Measurements from ENCODE around the gene CACNA1G.

CACNA1G gene

DNA sequence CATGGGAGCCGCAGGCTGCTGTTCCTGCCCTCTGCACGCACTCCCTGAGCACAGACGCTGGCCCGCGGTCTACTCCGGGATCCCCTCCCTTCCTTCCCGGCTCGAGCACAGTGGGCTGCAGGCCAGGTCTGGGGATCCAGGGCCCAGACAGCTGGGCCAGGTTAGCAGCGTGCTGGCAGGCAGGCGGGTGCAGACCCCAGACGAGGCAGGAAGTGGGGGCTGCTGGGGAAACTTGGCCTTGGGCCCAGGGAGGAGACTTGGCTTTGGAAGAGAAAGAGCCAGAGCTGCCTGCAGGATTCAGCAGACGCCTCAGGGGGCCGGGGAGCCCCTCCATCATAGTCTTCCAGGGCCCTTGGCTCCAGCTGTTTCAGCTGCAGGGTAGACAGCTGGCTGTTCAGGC is 44.0 kb downstream of the CACNA1G start:
- Histone ChIP-seq H3K9me2 (ENCODE audit: low read depth, low read length) (no peaks in the 10 kb centered on the region), H3K4me3 (ENCODE audit: low read depth, low read length, poor library complexity, severe bottlenecking) (no peak overlapping the region), H3K9ac (ENCODE audit: low read length) (no peak overlapping the region), H3K4me2 (ENCODE audit: low read length) (no peak overlapping the region), H3K9me3 (ENCODE audit: low read length) (no peaks in the 10 kb centered on the region), H2AFZ (ENCODE audit: low read length) (no peak overlapping the region), H3K36me3 (ENCODE audit: insufficient read depth, low read length) (no peaks in the 10 kb centered on the region), H3K27me3 (ENCODE audit: insufficient read depth, low read length) (no peaks in the 10 kb centered on the region; the same call in 1 of the 2 replicates), H3K79me2 (ENCODE audit: insufficient read depth, low read length) (no peaks in the 10 kb centered on the region), H3K4me1 (ENCODE audit: insufficient read depth, low read length, severe bottlenecking) (no peaks in the 10 kb centered on the region), H3F3A (ENCODE audit: insufficient read depth, low read length) (no peaks in the 10 kb centered on the region), H4K20me1 (ENCODE audit: insufficient read depth, low read length) (no peaks in the 10 kb centered on the region), H3K27ac (ENCODE audit: low read depth, low read length, poor library complexity, severe bottlenecking) (no peak overlapping the region)
- TF ChIP-seq, protein P1, sequence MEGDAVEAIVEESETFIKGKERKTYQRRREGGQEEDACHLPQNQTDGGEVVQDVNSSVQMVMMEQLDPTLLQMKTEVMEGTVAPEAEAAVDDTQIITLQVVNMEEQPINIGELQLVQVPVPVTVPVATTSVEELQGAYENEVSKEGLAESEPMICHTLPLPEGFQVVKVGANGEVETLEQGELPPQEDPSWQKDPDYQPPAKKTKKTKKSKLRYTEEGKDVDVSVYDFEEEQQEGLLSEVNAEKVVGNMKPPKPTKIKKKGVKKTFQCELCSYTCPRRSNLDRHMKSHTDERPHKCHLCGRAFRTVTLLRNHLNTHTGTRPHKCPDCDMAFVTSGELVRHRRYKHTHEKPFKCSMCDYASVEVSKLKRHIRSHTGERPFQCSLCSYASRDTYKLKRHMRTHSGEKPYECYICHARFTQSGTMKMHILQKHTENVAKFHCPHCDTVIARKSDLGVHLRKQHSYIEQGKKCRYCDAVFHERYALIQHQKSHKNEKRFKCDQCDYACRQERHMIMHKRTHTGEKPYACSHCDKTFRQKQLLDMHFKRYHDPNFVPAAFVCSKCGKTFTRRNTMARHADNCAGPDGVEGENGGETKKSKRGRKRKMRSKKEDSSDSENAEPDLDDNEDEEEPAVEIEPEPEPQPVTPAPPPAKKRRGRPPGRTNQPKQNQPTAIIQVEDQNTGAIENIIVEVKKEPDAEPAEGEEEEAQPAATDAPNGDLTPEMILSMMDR (IDR thresholded peaks at IDR 0.05; ENCODE audit: low read length), result no peak
- no peak for TF ChIP-seq EZH2 (IDR thresholded peaks at IDR 0.05; ENCODE audit: borderline replicate concordance, low read length)

- Histone ChIP-seq H3K4me1 (ENCODE audit: insufficient read depth, low read length, severe bottlenecking) (no peaks in the 10 kb centered on the region), H3K9me3 (ENCODE audit: low read length) (no peaks in the 10 kb centered on the region), H3K79me2 (ENCODE audit: insufficient read depth, low read length) (no peaks in the 10 kb centered on the region), H3K4me3 (ENCODE audit: low read depth, low read length, poor library complexity, severe bottlenecking) (no peak overlapping the region), H3K27ac (ENCODE audit: low read depth, low read length, poor library complexity, severe bottlenecking) (no peak overlapping the region), H3K9me2 (ENCODE audit: low read depth, low read length) (no peaks in the 10 kb centered on the region), H3K4me2 (ENCODE audit: low read length) (no peak overlapping the region), H3K9ac (ENCODE audit: low read length) (no peak overlapping the region), H3F3A (ENCODE audit: insufficient read depth, low read length) (no peaks in the 10 kb centered on the region), H4K20me1 (ENCODE audit: insufficient read depth, low read length) (no peaks in the 10 kb centered on the region), H3K27me3 (ENCODE audit: insufficient read depth, low read length) (no peaks in the 10 kb centered on the region), H3K36me3 (ENCODE audit: insufficient read depth, low read length) (no peaks in the 10 kb centered on the region), H2AFZ (ENCODE audit: low read length) (no peak overlapping the region)
- no peak for TF ChIP-seq EZH2 (IDR thresholded peaks at IDR 0.05; ENCODE audit: borderline replicate concordance, low read length)
- TF ChIP-seq, protein P1 (IDR thresholded peaks at IDR 0.05; ENCODE audit: low read length), result no peak
Observed at GRCh38 chr17:50605429-50605828, 44.9 kb downstream of the CACNA1G start.

- H3K9ac ChIP-seq (ENCODE audit: low read length), result no peak overlapping the region
- H3K79me2 ChIP-seq (ENCODE audit: insufficient read depth, low read length), result no peaks in the 10 kb centered on the region
- H3K9me2 ChIP-seq (ENCODE audit: low read depth, low read length), result no peaks in the 10 kb centered on the region
- H4K20me1 ChIP-seq (ENCODE audit: insufficient read depth, low read length), result no peaks in the 10 kb centered on the region
- no peaks in the 10 kb centered on the region for H3K9me3 ChIP-seq (ENCODE audit: low read length)
- H3K27me3 ChIP-seq (ENCODE audit: insufficient read depth, low read length), result peaks cover 4% of the 10 kb centered on the region; the same call in 1 of the 2 replicates
- H3K4me2 ChIP-seq (ENCODE audit: low read length), result no peak overlapping the region
- no peaks in the 10 kb centered on the region for H3F3A ChIP-seq (ENCODE audit: insufficient read depth, low read length)
- H2AFZ ChIP-seq (ENCODE audit: low read length), result no peak overlapping the region
- no peak overlapping the region for H3K27ac ChIP-seq (ENCODE audit: low read depth, low read length, poor library complexity, severe bottlenecking)
- no peak overlapping the region for H3K4me3 ChIP-seq (ENCODE audit: low read depth, low read length, poor library complexity, severe bottlenecking)
- H3K4me1 ChIP-seq (ENCODE audit: insufficient read depth, low read length, severe bottlenecking), result no peaks in the 10 kb centered on the region
- TF ChIP-seq, protein P1 (IDR thresholded peaks at IDR 0.05; ENCODE audit: low read length), result no peak
- TF ChIP-seq EZH2 (IDR thresholded peaks at IDR 0.05; ENCODE audit: borderline replicate concordance, low read length), result no peak
- H3K36me3 ChIP-seq (ENCODE audit: insufficient read depth, low read length), result no peaks in the 10 kb centered on the region
Observed at GRCh38 chr17:50607522-50608175, 47.1 kb downstream of the CACNA1G start.
